Measurements from ENCODE around the gene LYRM1. TPM values are rescaled to one million over a fixed set of nuclear protein-coding genes. Genes with fewer than 3 reads are reported as not detected.

Gene LYRM1
- total and polyA plus RNA-seq, 2 of the 8 experiments (the other 6 are each of a cell fraction or from before 2014, with no cell fraction given), result 11.6 to 13.4 TPM

DNA sequence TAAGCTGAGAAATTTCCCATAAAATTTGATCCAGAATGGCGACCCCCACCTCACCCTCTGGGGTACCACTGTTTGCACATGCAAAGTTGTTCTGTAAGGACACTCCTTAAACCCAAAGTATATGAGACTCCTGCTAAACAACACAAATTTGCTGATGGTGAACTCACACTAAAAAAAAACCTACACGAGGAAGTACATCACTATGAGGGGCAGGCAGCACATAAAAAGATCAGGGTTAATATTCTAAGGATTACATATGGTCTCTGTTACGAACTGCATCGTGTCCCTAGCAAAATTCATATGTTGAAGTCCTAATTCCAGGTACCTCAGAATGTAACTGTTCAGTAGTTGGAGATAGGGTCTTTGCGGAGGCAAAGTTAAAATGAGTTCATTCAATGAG is 60.3 kb downstream of the LYRM1 start:
- CTCF ChIA-PET (ENCODE audit: partially characterized antibody), result no interaction called here
- TF ChIP-seq TCF12 (IDR thresholded peaks at IDR 0.05; ENCODE audit: low read depth, low read length), result no peak
- no peak for TF ChIP-seq HDAC6 (IDR thresholded peaks at IDR 0.05; ENCODE audit: low read depth, low read length)
- no peak for TF ChIP-seq KDM5A (IDR thresholded peaks at IDR 0.05; ENCODE audit: low read length)
- TF ChIP-seq SP1 (IDR thresholded peaks at IDR 0.05; ENCODE audit: low read depth, low read length), result no peak
- TF ChIP-seq FOSL1 (IDR thresholded peaks at IDR 0.05; ENCODE audit: insufficient read depth, low read depth, low read length), result no peak
- no peak for TF ChIP-seq TAF1 (IDR thresholded peaks at IDR 0.05; ENCODE audit: low read depth, low read length)
- TF ChIP-seq EGR1 (IDR thresholded peaks at IDR 0.05; ENCODE audit: borderline replicate concordance, low read depth, low read length), result no peak
- TF ChIP-seq KDM4A (IDR thresholded peaks at IDR 0.05; ENCODE audit: low read depth, low read length, severe bottlenecking), result no peak
- no peak for TF ChIP-seq SIX5 (IDR thresholded peaks at IDR 0.05; ENCODE audit: low read depth, low read length)
- no peak for TF ChIP-seq SUZ12 (IDR thresholded peaks at IDR 0.05; ENCODE audit: low read length)
- TF ChIP-seq SP4 (IDR thresholded peaks at IDR 0.05; ENCODE audit: low read length), result no peak
- TF ChIP-seq YY1 (IDR thresholded peaks at IDR 0.05; ENCODE audit: low read depth, low read length), result no peak
- no peak for TF ChIP-seq SIN3A (conservative IDR thresholded peaks at IDR 0.05 in 1 of 2, IDR thresholded peaks at IDR 0.05 in 1 of 2; ENCODE audit: low read depth in 1 of 2, low read length in 2 of 2)
- no peak for TF ChIP-seq RFX5 (IDR thresholded peaks at IDR 0.05; ENCODE audit: borderline replicate concordance, low read depth, low read length)
- no peak for TF ChIP-seq GABPA (IDR thresholded peaks at IDR 0.05; ENCODE audit: borderline replicate concordance, insufficient read depth, low read length)
- no peak for TF ChIP-seq CTBP2 (IDR thresholded peaks at IDR 0.05; ENCODE audit: borderline replicate concordance, insufficient read depth, insufficient read length, low read length)

More for the DNA sequence above, 60.3 kb downstream of the LYRM1 start:
- no peaks in the 10 kb centered on the region for H3K23me2 ChIP-seq (ENCODE audit: low read depth, low read length)
- WGBS, 2 experiments (ENCODE audit: extremely low coverage in 1 of 2, insufficient coverage in 1 of 2, insufficient read length in 1 of 2, insufficient replicate concordance in 2 of 2, low coverage in 1 of 2, low lambda C conversion rate in 2 of 2, missing lambda C conversion rate in 1 of 2), result 87% methylated on average over 5 of the region's 5 CpGs; no CpG with 5 or more reads in 1 of the 2 experiments
- no peak overlapping the region for H3K9ac ChIP-seq (replicated peaks in 1 of 4; ENCODE audit: extremely low read depth in 1 of 4, low read depth in 3 of 4, low read length in 3 of 4)
- H2BK120ac ChIP-seq (replicated peaks; ENCODE audit: low read depth, low read length), result no peak overlapping the region
- no peak overlapping the region for H2BK20ac ChIP-seq (ENCODE audit: low read length)
- no peak overlapping the region for H3K18ac ChIP-seq (ENCODE audit: extremely low read depth, low read length)
- H3K27me3 ChIP-seq (replicated peaks in 1 of 4; ENCODE audit: control insufficient read depth in 3 of 4, extremely low read depth in 1 of 4, insufficient read depth in 3 of 4, low read length in 3 of 4), result no peaks in the 10 kb centered on the region
- no peak overlapping the region for H3K56ac ChIP-seq (replicated peaks; ENCODE audit: insufficient read length, low read depth, low read length)
- H4K20me1 ChIP-seq (replicated peaks in 1 of 2; ENCODE audit: control insufficient read depth in 1 of 2, insufficient read depth in 2 of 2, low read length in 2 of 2), result no peaks in the 10 kb centered on the region
- no peak overlapping the region for H2BK5ac ChIP-seq (ENCODE audit: low read depth, low read length)
- H3K23ac ChIP-seq (ENCODE audit: insufficient read length), result no peak overlapping the region
- H4K5ac ChIP-seq (ENCODE audit: insufficient read length, low read depth, low read length), result no peak overlapping the region
- FAIRE-seq (no peak), DNase-seq (ENCODE audit: low read depth in 1 of 2, low spot score in 2 of 2) (no peak)
- no peak overlapping the region for H4K8ac ChIP-seq (ENCODE audit: extremely low read depth, insufficient read depth, low read length)
- no peaks in the 10 kb centered on the region; a peak in 1 of 8 replicates for H3K36me3 ChIP-seq (ENCODE audit: control insufficient read depth in 2 of 4, insufficient read depth in 4 of 4, low read length in 3 of 4)
- POLR2A ChIA-PET (ENCODE audit: partially characterized antibody), result no interaction called here
- no peak overlapping the region for H3K27ac ChIP-seq (ENCODE audit: low read depth, low read length)
- no peaks in the 10 kb centered on the region for H3K9me3 ChIP-seq (ENCODE audit: insufficient read depth in 2 of 2, low read depth in 1 of 2, low read length in 1 of 2)
- no peak overlapping the region for H2BK15ac ChIP-seq (ENCODE audit: low read length)
- no peak overlapping the region for H3K14ac ChIP-seq (ENCODE audit: insufficient read length)
- H4K91ac ChIP-seq (replicated peaks; ENCODE audit: insufficient read length, low read length), result no peak overlapping the region
- no peaks in the 10 kb centered on the region for H3K79me1 ChIP-seq (ENCODE audit: low read depth, low read length)
- H2BK12ac ChIP-seq (ENCODE audit: low read depth, low read length), result no peak overlapping the region
- H3K4me3 ChIP-seq (ENCODE audit: extremely low read depth in 1 of 4, insufficient read depth in 2 of 4, low read depth in 3 of 4, low read length in 4 of 4), result no peak overlapping the region
- H3K4ac ChIP-seq (replicated peaks; ENCODE audit: insufficient read length, low read depth, low read length), result no peak overlapping the region
- no peak overlapping the region for H3K4me2 ChIP-seq (ENCODE audit: insufficient read depth in 1 of 2, low read depth in 2 of 2, low read length in 2 of 2)
- H2AK5ac ChIP-seq (ENCODE audit: low read depth, low read length), result no peak overlapping the region
- H2AFZ ChIP-seq (ENCODE audit: low read length), result no peak overlapping the region
- H3K79me2 ChIP-seq (ENCODE audit: control insufficient read depth in 1 of 2, insufficient read depth in 2 of 2, low read length in 2 of 2), result no peaks in the 10 kb centered on the region
- no peaks in the 10 kb centered on the region for H3K4me1 ChIP-seq (replicated peaks in 1 of 4; ENCODE audit: control insufficient read depth in 3 of 4, insufficient read depth in 4 of 4, low read length in 3 of 4)
